Keratinocyte (primary cell): ENCODE data around the gene TDRD3. TPM values are rescaled to one million over a fixed set of nuclear protein-coding genes. Genes with fewer than 3 reads are reported as not detected.

Experiments used
- DNase-seq: peaks from one replicate; pipeline ENCODE4 v3.0.0-alpha.2; 2011; ENCODE audit warnings: low read depth, missing footprints, low spot score
- FAIRE-seq: peaks from 2 replicates; lab custom pipeline; 2011; peaks lifted over from hg19 to GRCh38; lab: Jason Lieb, UNC
- H2AFZ ChIP-seq: 2 replicates; pipeline ENCODE4 v1.6.0; 2012; ENCODE audit warnings: low read length, control low read depth, inconsistent platforms; ENCODE audit not compliant: control insufficient read depth
- H3K27ac ChIP-seq: 2 replicates; pipeline ENCODE4 v1.5.1; 2011; ENCODE audit warnings: low read length; ENCODE audit not compliant: control insufficient read depth, insufficient read depth
- H3K27me3 ChIP-seq: 3 replicates; pipeline ENCODE4 v1.6.0; 2011; ENCODE audit warnings: low read length; ENCODE audit not compliant: control insufficient read depth, insufficient read depth; ENCODE audit errors: extremely low read depth
- H3K36me3 ChIP-seq, 2 experiments: 2 replicates in 1 of 2; 3 replicates in 1 of 2; pipeline ENCODE4 v1.5.1; 2011; ENCODE audit warnings: low read length in 2 of 2, mild to moderate bottlenecking in 1 of 2; ENCODE audit not compliant: control insufficient read depth in 2 of 2, insufficient read depth in 2 of 2; ENCODE audit errors: extremely low read depth in 1 of 2
- H3K4me1 ChIP-seq: 3 replicates; pipeline ENCODE4 v1.5.1; 2011; ENCODE audit warnings: low read length; ENCODE audit not compliant: control insufficient read depth, insufficient read depth; ENCODE audit errors: extremely low read depth
- H3K4me2 ChIP-seq: 3 replicates; pipeline ENCODE4 v1.6.0; 2011; ENCODE audit warnings: low read depth, low read length; ENCODE audit not compliant: control insufficient read depth, insufficient read depth; ENCODE audit errors: extremely low read depth
- H3K4me3 ChIP-seq, 3 experiments: fragments of 200-600 bp in 1 of 3; sonication (generic) in 1 of 3; 2 replicates in 2 of 3; 3 replicates in 1 of 3; pipeline ENCODE4 v1.5.1; 2011 to 2016; ENCODE audit warnings: low read length in 3 of 3, mild to moderate bottlenecking in 3 of 3, control low read depth in 2 of 3, inconsistent platforms in 1 of 3, low read depth in 1 of 3, mixed read lengths in 1 of 3, mixed run types in 1 of 3, moderate library complexity in 1 of 3; ENCODE audit not compliant: control insufficient read depth in 2 of 3, insufficient read depth in 2 of 3; ENCODE audit errors: extremely low read depth in 1 of 3
- H3K79me2 ChIP-seq: 2 replicates; pipeline ENCODE4 v1.6.0; 2012; ENCODE audit warnings: low read length; ENCODE audit not compliant: control insufficient read depth, insufficient read depth
- H3K9ac ChIP-seq: 3 replicates; pipeline ENCODE4 v1.6.0; 2011; ENCODE audit warnings: low read length; ENCODE audit not compliant: control insufficient read depth, insufficient read depth; ENCODE audit errors: extremely low read depth
- H3K9me1 ChIP-seq: 3 replicates; pipeline ENCODE4 v1.6.0; 2011; ENCODE audit warnings: low read length; ENCODE audit not compliant: control insufficient read depth, insufficient read depth; ENCODE audit errors: extremely low read depth
- H3K9me3 ChIP-seq: 2 replicates; pipeline ENCODE4 v1.5.1; 2012; ENCODE audit warnings: low read depth, low read length; ENCODE audit not compliant: control insufficient read depth
- H4K20me1 ChIP-seq: 3 replicates; pipeline ENCODE4 v1.6.0; 2011; ENCODE audit warnings: low read length; ENCODE audit not compliant: control insufficient read depth, insufficient read depth; ENCODE audit errors: extremely low read depth
- CTCF ChIP-seq, 3 experiments: IDR thresholded peaks in 1 of 3; conservative IDR thresholded peaks in 1 of 3; optimal IDR thresholded peaks in 1 of 3; 2 replicates in 2 of 3; 3 replicates in 1 of 3; pipeline versions ENCODE3 to v1.5.1; 2011; ENCODE audit warnings: low read length in 3 of 3, mild to moderate bottlenecking in 3 of 3, moderate library complexity in 2 of 3, control low read depth in 1 of 3, inconsistent platforms in 1 of 3; ENCODE audit not compliant: insufficient read depth in 2 of 3; ENCODE audit errors: extremely low read depth in 1 of 3
- EZH2 ChIP-seq: IDR thresholded peaks from one replicate; pipeline ENCODE4 v1.6.1; 2012; ENCODE audit warnings: inconsistent platforms, mild to moderate bottlenecking, low read length, moderate library complexity
- dilution Hi-C: fragments of 300-500 bp; cut with MboI; formaldehyde crosslinking; loops from one replicate; pipeline ENCODE4 v1.7.0; 2020; ENCODE audit warnings: low sequenced_read_pairs; ENCODE audit not compliant: extremely low pct_ligation_motif_present
- polyA plus RNA-seq, 5 experiments: library from polyadenylated mRNA; depleted of rRNA in 3 of 5; stranded (reverse) in 3 of 5; stranded (forward) in 1 of 5; unstranded in 1 of 5; fragments of >200 nt; gene quantifications; 1 replicate in 1 of 5; 2 replicates in 3 of 5; 3 replicates in 1 of 5; pipeline versions ENCODE4 v1.2.1 to v1.2.3, GENCODE V29; 2011 to 2012; ENCODE audit warnings: missing spikeins in 2 of 5, low read depth in 1 of 5, low replicate concordance in 1 of 5

TDRD3 gene
- polyA plus RNA-seq, 1 donor (not counting 4 experiments of a cell fraction or from before 2014, with no cell fraction given) = 10.7 TPM

- DNase-seq = no peak
Observed at GRCh38 chr13:60453490-60453889, 56.5 kb downstream of the TDRD3 start.

GRCh38 chr13:60454425-60454824 lies 57.4 kb downstream of the TDRD3 start:
- H3K27ac ChIP-seq = no peak overlapping the region
- H3K4me1 ChIP-seq = no peaks in the 10 kb centered on the region
- no peak for DNase-seq
- no peak overlapping the region for H3K4me3 ChIP-seq
- H3K9me1 ChIP-seq = no peaks in the 10 kb centered on the region
- H3K4me2 ChIP-seq = no peak overlapping the region
- no peak for FAIRE-seq
- no peaks in the 10 kb centered on the region for H3K27me3 ChIP-seq
- H3K36me3 ChIP-seq = no peaks in the 10 kb centered on the region
- H3K9me3 ChIP-seq = no peaks in the 10 kb centered on the region
- no peak overlapping the region for H3K9ac ChIP-seq
- no peak for TF ChIP-seq EZH2
- no peak for TF ChIP-seq CTCF (optimal IDR thresholded peaks at IDR 0.05 in 1 of 3, IDR thresholded peaks at IDR 0.05 in 1 of 3, conservative IDR thresholded peaks at IDR 0.05 in 1 of 3; ENCODE audit: extremely low read depth in 1 of 3, insufficient read depth in 2 of 3, low read length in 3 of 3)
- H4K20me1 ChIP-seq = no peaks in the 10 kb centered on the region
- no peak overlapping the region for H2AFZ ChIP-seq
- H3K79me2 ChIP-seq = no peaks in the 10 kb centered on the region
- dilution Hi-C loops = no loop called here

More at GRCh38 chr13:60453490-60453889, 56.5 kb downstream of the TDRD3 start:
- no peak overlapping the region for H3K9ac ChIP-seq
- no peaks in the 10 kb centered on the region for H4K20me1 ChIP-seq
- H3K9me1 ChIP-seq = no peaks in the 10 kb centered on the region
- dilution Hi-C loops = no loop called here
- H2AFZ ChIP-seq = no peak overlapping the region
- TF ChIP-seq CTCF (optimal IDR thresholded peaks at IDR 0.05 in 1 of 3, IDR thresholded peaks at IDR 0.05 in 1 of 3, conservative IDR thresholded peaks at IDR 0.05 in 1 of 3; ENCODE audit: extremely low read depth in 1 of 3, insufficient read depth in 2 of 3, low read length in 3 of 3) = no peak
- no peak for TF ChIP-seq EZH2
- no peak overlapping the region for H3K4me2 ChIP-seq
- no peaks in the 10 kb centered on the region for H3K4me1 ChIP-seq
- no peak for FAIRE-seq
- no peaks in the 10 kb centered on the region for H3K9me3 ChIP-seq
- no peak overlapping the region for H3K4me3 ChIP-seq
- H3K27me3 ChIP-seq = no peaks in the 10 kb centered on the region
- no peak overlapping the region for H3K27ac ChIP-seq
- no peaks in the 10 kb centered on the region for H3K36me3 ChIP-seq
- H3K79me2 ChIP-seq = no peaks in the 10 kb centered on the region
